Prostate gland (tissue), 2 donors: Measurements from ENCODE around the gene GATA5.

Experiments used
- CTCF ChIP-seq, 4 experiments: fragments of 200-600 bp in 2 of 4; fragments of 450-650 bp in 2 of 4; sonication (generic) in 2 of 4; IDR thresholded peaks; 1 replicate in 3 of 4; 2 replicates in 1 of 4; pipeline ENCODE4 v1.5.1; 2016 to 2019; ENCODE audit warnings: antibody characterized with exemption in 4 of 4, mild to moderate bottlenecking in 2 of 4, moderate library complexity in 2 of 4
- POLR2AphosphoS5 ChIP-seq: sonication (generic); formaldehyde crosslinking; IDR thresholded peaks from one replicate; pipeline ENCODE4 v1.6.1; 2017; ENCODE audit warnings: antibody characterized with exemption

GRCh38 chr20:62523473-62524203, 47.8 kb upstream of the GATA5 start:
- no peak for TF ChIP-seq POLR2AphosphoS5
- no peak for TF ChIP-seq CTCF (IDR thresholded peaks at IDR 0.05)
